Skin epidermis (tissue), 12 donors: Measurements from ENCODE around the gene SRP9.
"Not testable (repeated sequence)": the region's sequence is repeated elsewhere in the genome, so short reads cannot be mapped to it uniquely, and the experiment has no call there.

Source experiments
- H3K27ac ChIP-seq, 21 experiments: fragments of 200-600 bp; sonication (generic) in 11 of 21; one replicate each; pipeline ENCODE4 v1.5.0; 2020; ENCODE audit warnings: mild to moderate bottlenecking in 3 of 21, inconsistent platforms in 2 of 21, moderate library complexity in 2 of 21
- H3K4me3 ChIP-seq, 7 experiments: fragments of 200-600 bp; sonication (generic) in 2 of 7; one replicate each; pipeline ENCODE4 v1.5.0; 2020; ENCODE audit warnings: inconsistent platforms in 2 of 7, mild to moderate bottlenecking in 2 of 7, moderate library complexity in 1 of 7

Gene SRP9

GRCh38 chr1:225771661-225772322 is 5.8 kb upstream of the SRP9 start:
- Histone ChIP-seq H3K4me3 (no peak overlapping the region), H3K27ac (peak overlapping the region in 20 of 21 experiments; percentile 4 to 78 (median 42))

DNA sequence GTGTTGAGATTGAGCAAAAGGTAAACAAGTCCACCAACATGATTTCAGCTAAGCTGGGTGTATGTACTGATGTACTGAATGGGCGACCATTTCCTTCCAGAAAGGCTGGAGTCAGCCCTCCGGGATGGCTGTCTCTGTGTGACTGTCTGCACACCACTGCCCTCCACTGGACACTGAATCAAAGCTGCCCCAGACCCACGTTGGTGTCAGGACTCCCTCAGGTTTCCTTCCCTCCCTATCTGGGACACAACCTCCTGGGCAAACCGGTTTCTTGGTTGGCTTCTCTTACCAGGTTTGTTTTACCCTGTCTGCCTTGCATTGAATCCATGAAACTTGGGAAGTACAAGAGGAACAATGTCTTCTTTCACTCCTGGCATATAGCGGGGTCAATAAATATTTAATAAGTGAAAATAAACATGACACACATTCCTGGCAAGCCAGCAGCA is 5.3 kb upstream of the SRP9 start:
- Histone ChIP-seq H3K4me3 (no peak overlapping the region), H3K27ac (peak overlapping the region in 17 of 21 experiments; percentile 15 to 78 (median 41))

DNA sequence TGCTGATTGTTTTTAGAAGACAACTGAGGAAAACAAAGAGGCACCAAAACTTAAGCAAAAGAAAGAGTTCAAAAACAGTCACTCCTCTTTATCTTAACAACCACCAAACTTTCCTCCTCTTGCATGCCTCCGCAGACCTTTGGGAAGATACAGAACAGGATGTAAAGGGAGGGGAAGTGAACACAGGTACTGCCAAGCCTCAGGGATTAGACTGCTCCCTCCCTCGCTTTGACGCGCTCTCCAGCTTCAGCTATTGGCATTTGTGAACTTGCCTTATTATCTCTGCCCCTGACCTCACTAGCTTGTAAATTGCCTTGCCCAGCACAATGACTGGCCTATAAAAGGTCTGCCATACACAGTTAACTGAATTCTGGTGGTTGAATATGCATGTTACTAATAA is 4.8 kb upstream of the SRP9 start:
- Histone ChIP-seq H3K4me3 (no peak overlapping the region), H3K27ac (peak overlapping the region in 19 of 21 experiments; percentile 4 to 78 (median 37))

GRCh38 chr1:225774281-225775147 is 3.1 kb upstream of the SRP9 start:
- peak overlapping the region in 4 of 21 experiments; percentile 26 to 74 (median 50) for H3K27ac ChIP-seq
- H3K4me3 ChIP-seq, result no peak overlapping the region

DNA sequence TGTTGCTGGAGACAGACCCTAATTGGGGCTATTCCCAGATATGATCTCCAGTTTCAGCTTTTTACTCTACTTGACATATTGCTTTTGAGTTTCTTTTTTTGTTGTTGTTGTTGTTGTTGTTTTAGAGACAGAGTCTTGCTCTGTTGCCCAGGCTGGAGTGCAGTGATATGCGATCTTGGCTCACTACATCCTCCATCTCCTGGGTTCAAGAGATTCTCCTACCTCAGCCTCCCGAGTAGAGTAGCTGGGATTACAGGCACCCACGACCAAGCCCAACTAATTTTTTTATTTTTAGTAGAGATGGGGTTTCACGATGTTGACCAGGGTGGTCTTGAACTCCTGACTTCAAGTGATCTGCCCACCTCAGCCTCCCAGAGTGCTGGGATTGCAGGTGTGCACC is 1.3 kb upstream of the SRP9 start:
- Histone ChIP-seq H3K4me3 (no peak overlapping the region), H3K27ac (peak overlapping the region in 4 of 21 experiments; percentile 94 to 98 (median 97))

GRCh38 chr1:225777058-225777582 is 506 bp upstream of the SRP9 start:
- Histone ChIP-seq H3K4me3 (peak overlapping the region; percentile 58 to 91 (median 75)), H3K27ac (peak overlapping the region in 19 of 21 experiments; percentile 61 to 98 (median 96))

DNA sequence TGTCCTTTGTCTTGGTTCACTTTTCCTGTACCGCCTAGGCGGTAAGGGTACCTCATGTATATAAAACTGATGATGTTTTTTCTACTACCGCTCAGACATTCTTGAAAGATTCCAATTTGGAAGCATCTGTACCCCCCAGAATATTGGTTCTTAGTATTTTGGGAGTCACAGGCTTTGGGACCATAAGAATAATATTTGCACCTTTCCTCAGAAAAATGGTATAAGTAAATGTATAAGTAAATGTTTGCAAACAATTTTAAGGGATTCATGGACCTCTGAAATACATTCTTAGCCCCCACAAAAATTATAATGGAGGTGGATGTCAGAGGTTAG is 677 bp downstream of the SRP9 start:
- Histone ChIP-seq H3K4me3 (peak overlapping the region; percentile 58 to 91 (median 75)), H3K27ac (peak overlapping the region in 20 of 21 experiments; percentile 78 to 98 (median 96))

DNA sequence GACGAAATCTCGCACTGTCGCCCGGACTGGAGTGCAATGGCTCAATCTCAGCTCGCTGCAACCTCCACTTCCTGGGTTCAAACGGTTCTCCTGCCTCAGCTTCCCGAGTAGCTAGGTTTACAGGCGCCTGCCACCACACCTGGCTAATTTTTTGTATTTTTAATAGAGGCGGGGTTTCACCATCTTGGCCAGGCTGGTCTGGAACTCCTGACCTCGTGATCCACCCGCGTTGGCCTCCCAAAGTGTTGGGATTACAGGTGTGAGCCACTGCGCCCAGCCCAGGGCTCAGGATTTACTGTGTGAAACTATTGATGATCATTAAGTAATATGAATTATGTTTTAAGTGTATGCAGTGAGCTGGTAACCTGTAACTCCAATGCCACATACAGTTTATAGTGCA is 1.5 kb downstream of the SRP9 start:
- Histone ChIP-seq H3K4me3 (peak overlapping the region; percentile 58 to 91 (median 75)), H3K27ac (peak overlapping the region in 11 of 21 experiments; percentile 15 to 98 (median 94))

DNA sequence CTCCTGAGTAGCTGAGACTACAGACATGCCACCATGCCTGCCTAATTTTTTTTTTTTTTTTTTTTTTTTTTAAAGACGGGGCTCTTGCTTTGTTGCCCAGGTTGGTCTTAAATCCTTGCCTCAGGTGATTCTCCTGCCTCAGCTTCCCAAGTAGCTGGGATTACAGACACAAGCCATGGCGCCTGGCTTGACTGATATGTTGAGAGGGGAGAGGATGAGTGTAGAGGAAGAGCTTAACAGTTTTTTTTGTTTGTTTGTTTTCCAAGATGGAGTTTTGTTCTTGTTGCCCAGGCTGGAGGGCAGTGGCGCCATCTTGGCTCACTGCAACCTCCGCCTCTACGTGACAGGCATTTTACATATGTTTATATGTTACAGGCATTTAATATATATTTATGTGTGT is 2.5 kb downstream of the SRP9 start:
- H3K27ac ChIP-seq, result no peak overlapping the region
- H3K4me3 ChIP-seq, result no peak overlapping the region

DNA sequence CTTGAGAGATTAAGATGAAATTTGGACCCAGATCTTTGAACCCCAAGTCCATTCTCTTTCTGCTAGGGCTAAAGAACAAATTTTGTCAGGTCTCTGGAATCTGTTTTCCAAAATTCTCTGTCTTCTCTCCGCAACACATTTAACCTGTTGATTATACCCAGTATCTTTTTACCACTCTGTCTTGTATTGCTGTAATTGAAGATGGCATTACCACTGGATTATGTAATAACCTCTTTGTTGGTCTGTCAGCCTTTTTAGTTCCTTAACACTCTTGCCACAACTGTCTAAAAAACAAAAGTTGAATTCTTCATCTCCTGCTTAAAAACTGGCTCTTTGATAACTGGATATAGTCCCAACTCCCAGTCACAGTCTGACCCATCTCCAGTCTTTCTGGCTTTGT is 3.0 kb downstream of the SRP9 start:
- peak overlapping the region in 1 of 21 experiments; percentile 28 for H3K27ac ChIP-seq
- no peak overlapping the region for H3K4me3 ChIP-seq

GRCh38 chr1:225789142-225789541 is 11.5 kb downstream of the SRP9 start:
- H3K27ac ChIP-seq, H3K4me3 ChIP-seq: not testable (repeated sequence)

GRCh38 chr1:225794954-225795353 is 17.3 kb downstream of the SRP9 start:
- Histone ChIP-seq H3K27ac (no peak overlapping the region), H3K4me3 (no peak overlapping the region)

DNA sequence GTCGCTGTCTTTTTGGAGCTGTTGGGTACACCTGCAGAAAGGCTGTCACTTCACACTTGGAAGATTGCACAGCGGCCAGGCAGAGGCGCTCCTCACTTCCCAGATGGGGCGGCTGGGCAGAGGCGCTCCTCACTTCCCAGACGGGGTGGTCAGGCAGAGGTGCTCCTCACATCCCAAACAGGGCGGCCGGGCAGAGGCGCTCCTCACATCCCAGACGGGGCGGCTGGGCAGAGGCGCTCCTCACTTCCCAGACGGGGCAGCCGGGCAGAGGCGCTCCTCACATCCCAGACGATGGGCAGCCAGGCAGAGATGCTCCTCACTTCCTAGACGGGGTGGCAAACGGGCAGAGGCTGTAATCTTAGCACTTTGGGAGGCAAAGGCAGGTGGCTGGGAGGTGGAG is 18.5 kb downstream of the SRP9 start:
- H3K27ac ChIP-seq, result not testable (repeated sequence)

GRCh38 chr1:225801146-225801545 is 23.5 kb downstream of the SRP9 start:
- H3K27ac ChIP-seq, H3K4me3 ChIP-seq: not testable (repeated sequence)

More for the DNA sequence above, 18.5 kb downstream of the SRP9 start:
- not testable (repeated sequence) for H3K4me3 ChIP-seq

DNA sequence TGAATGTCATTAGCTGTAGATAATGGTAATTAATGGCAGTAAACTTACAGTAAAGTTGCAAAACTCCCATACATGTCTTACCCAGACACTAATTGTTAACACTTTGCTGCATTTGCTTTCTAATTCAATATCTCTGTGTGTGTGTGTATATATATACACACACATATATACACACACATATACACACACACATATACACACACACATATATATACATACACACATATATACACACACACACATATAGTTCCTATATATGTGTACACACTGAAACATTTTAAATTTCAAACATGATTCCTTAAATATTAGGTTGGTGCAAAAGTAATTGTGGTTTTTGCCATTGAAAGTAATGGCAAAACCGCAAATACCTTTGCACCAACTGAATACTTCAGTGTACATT is 28.6 kb downstream of the SRP9 start:
- H3K27ac ChIP-seq, result no peak overlapping the region
- H3K4me3 ChIP-seq, result no peak overlapping the region

DNA sequence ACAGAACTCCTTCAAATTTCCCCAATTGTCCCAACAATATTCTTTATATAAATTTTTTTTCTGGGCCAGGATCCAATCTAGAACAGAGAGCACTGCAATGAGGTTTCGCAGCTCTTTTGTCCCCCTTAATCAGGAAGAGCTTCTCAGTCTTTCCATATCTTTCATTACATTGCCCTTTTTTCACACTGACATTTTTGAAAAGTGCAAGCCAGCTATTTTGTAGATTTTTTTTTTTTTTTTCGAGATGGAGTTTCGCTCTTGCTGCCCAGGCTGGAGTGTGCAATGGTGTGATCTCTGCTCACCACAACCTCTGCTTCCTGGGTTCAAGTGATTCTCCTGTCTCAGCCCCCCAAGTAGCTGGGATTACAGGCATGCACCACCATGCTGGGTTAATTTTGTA is 29.1 kb downstream of the SRP9 start:
- not testable (repeated sequence) for H3K4me3 ChIP-seq

DNA sequence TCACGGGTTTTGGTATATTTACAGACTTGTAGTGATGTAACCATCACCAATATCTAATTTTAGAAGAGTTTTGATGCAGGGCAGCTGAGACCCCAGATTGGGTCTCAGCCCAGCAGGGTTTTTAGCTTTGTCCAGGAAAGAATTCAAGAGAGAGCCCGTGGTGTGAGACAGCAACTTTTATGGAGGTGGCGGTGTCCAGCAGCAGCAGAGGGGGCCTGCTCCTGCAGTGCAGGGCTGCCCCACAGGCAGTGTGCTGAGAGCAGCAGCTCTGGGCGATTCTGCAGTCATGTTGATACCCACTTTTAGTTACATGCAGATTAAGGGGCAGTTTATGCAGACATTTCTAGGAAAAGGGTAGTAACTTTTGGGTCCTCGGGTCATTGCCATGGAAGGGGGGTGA is 30.5 kb downstream of the SRP9 start:
- Histone ChIP-seq H3K27ac (no peak overlapping the region), H3K4me3 (no peak overlapping the region)

More for the DNA sequence above, 29.1 kb downstream of the SRP9 start:
- not testable (repeated sequence) for H3K27ac ChIP-seq

DNA sequence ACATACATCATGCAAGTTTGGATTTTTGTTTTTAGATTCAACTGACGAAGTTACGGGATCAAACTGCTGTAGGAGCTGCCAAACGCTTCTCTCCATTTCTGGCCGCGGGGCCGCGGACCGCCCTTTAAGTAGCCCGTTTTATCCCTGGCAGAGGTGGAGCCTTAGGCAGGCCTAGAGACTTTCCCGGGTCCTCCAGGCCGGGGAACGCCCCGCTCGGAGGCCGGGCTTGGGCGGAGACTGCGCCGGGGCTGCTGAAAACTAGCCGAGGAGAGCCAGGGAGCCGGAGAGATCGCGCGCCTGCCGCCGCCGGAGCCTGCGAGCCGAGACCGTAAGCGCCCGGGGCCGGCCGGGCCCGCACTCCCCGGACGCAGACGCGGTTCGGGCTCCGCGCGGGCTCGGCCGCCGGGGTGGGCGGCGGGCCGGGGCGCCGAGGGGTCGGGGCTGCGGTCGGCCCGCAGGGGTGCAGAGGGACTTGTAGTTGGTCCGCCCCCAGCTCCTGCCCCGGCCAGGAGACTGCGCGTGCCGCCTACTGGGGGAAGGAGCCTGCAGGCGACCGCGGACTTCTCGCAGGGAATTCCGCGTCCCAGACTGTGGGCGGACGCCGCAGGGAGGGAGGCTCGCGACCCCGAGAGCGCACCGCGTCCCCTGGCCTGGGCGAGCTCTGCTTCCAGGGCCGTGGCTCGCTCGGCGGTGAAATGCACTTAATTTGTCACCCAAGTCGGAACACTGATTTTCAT is 32.4 kb downstream of the SRP9 start, which contains the start of gene EPHX1:
EPHX1 (plus strand) TSS at position 283 of the 737 bp plus-strand sequence. CDS start 18,606 bp downstream, outside the sequence.
- Histone ChIP-seq H3K4me3 (peak within 1 kb of the TSS; percentile 41 to 81 (median 60)), H3K27ac (peak within 1 kb of the TSS in 20 of 21 experiments; percentile 3 to 83 (median 74))
